H9 (cell line): ENCODE data around the gene SNAPC2. TPM values are rescaled to one million over a fixed set of nuclear protein-coding genes. Genes with fewer than 3 reads are reported as not detected.

ENCODE experiments used
- DNase-seq: peaks from one replicate; pipeline ENCODE4 v3.0.0-alpha.2; 2017
- H2AFZ ChIP-seq: one replicate; pipeline ENCODE4 v1.6.1; 2013; ENCODE audit warnings: mild to moderate bottlenecking, low read length, control low read depth, moderate library complexity
- H2AK5ac ChIP-seq: 2 replicates; pipeline ENCODE4 v1.6.1; 2013; ENCODE audit warnings: low read length, control low read depth, mixed read lengths; ENCODE audit not compliant: insufficient read length
- H2BK120ac ChIP-seq: one replicate; pipeline ENCODE4 v1.6.1; 2013; ENCODE audit warnings: low read depth, mild to moderate bottlenecking, low read length, control low read depth, inconsistent platforms; ENCODE audit not compliant: poor library complexity, severe bottlenecking
- H2BK12ac ChIP-seq: 2 replicates; pipeline ENCODE4 v1.6.1; 2013; ENCODE audit warnings: low read length, control low read depth, mixed read lengths, low read depth; ENCODE audit not compliant: insufficient read length
- H2BK15ac ChIP-seq: 2 replicates; pipeline ENCODE4 v1.6.1; 2013; ENCODE audit warnings: low read depth, low read length, control low read depth
- H2BK20ac ChIP-seq: one replicate; pipeline ENCODE4 v1.6.1; 2013; ENCODE audit warnings: low read depth, mild to moderate bottlenecking, low read length, control low read depth, inconsistent platforms; ENCODE audit not compliant: poor library complexity, severe bottlenecking
- H2BK5ac ChIP-seq: 2 replicates; pipeline ENCODE4 v1.6.1; 2013; ENCODE audit warnings: low read length, control low read depth, mixed read lengths; ENCODE audit not compliant: insufficient read length
- H3K14ac ChIP-seq: 2 replicates; pipeline ENCODE4 v1.6.1; 2013; ENCODE audit warnings: low read length, control low read depth; ENCODE audit not compliant: insufficient read depth
- H3K18ac ChIP-seq: 2 replicates; pipeline ENCODE4 v1.6.1; 2013; ENCODE audit warnings: low read depth, mild to moderate bottlenecking, mixed read lengths, low read length, control low read depth; ENCODE audit not compliant: insufficient read length
- H3K23ac ChIP-seq: 2 replicates; pipeline ENCODE4 v1.6.1; 2013; ENCODE audit warnings: low read length, control low read depth, mixed read lengths, low read depth; ENCODE audit not compliant: insufficient read length
- H3K23me2 ChIP-seq: 2 replicates; pipeline ENCODE4 v1.6.1; 2013; ENCODE audit warnings: low read depth, mild to moderate bottlenecking, mixed read lengths, low read length, control low read depth; ENCODE audit not compliant: insufficient read length, poor library complexity, severe bottlenecking
- H3K27ac ChIP-seq: 2 replicates; pipeline ENCODE4 v1.5.1; 2013; ENCODE audit warnings: low read length, control low read depth, mixed read lengths, low read depth; ENCODE audit not compliant: insufficient read length
- H3K27me3 ChIP-seq: 2 replicates; pipeline ENCODE4 v1.6.1; 2013; ENCODE audit warnings: low read length, control low read depth, inconsistent platforms; ENCODE audit not compliant: insufficient read depth
- H3K4ac ChIP-seq: 2 replicates; pipeline ENCODE4 v1.6.1; 2013; ENCODE audit warnings: low read depth, mild to moderate bottlenecking, control low read depth, inconsistent platforms, low read length, moderate library complexity
- H3K4me1 ChIP-seq: 2 replicates; pipeline ENCODE4 v1.6.1; 2013; ENCODE audit warnings: low read length, control low read depth, inconsistent platforms; ENCODE audit not compliant: insufficient read depth
- H3K4me2 ChIP-seq: 2 replicates; pipeline ENCODE4 v1.6.1; 2013; ENCODE audit warnings: low read length, control low read depth, mixed read lengths; ENCODE audit not compliant: insufficient read length, insufficient read depth
- H3K56ac ChIP-seq: 2 replicates; pipeline ENCODE4 v1.6.1; 2013; ENCODE audit warnings: low read depth, mild to moderate bottlenecking, mixed read lengths, low read length, control low read depth; ENCODE audit not compliant: insufficient read length
- H3K79me1 ChIP-seq: 2 replicates; pipeline ENCODE4 v1.6.1; 2013; ENCODE audit warnings: low read depth, mild to moderate bottlenecking, moderate library complexity, low read length, control low read depth, inconsistent platforms; ENCODE audit not compliant: insufficient read depth, poor library complexity, severe bottlenecking
- H3K79me2 ChIP-seq: 2 replicates; pipeline ENCODE4 v1.6.1; 2013; ENCODE audit warnings: low read length, control low read depth, inconsistent platforms; ENCODE audit not compliant: insufficient read depth
- H3K9ac ChIP-seq: 2 replicates; pipeline ENCODE4 v1.6.1; 2013; ENCODE audit warnings: low read length, control low read depth, mixed read lengths; ENCODE audit not compliant: insufficient read length; ENCODE audit errors: extremely low read depth
- H3K9me3 ChIP-seq: one replicate; pipeline ENCODE4 v1.6.1; 2013; ENCODE audit warnings: low read depth, low read length, inconsistent platforms; ENCODE audit not compliant: control insufficient read depth
- H3T11ph ChIP-seq: one replicate; pipeline ENCODE4 v1.6.1; 2013; ENCODE audit warnings: mild to moderate bottlenecking, low read length, control low read depth, inconsistent platforms
- H4K20me1 ChIP-seq: one replicate; pipeline ENCODE4 v1.6.1; 2013; ENCODE audit not compliant: control insufficient read depth, insufficient read length, insufficient read depth
- H4K5ac ChIP-seq: 2 replicates; pipeline ENCODE4 v1.6.1; 2013; ENCODE audit warnings: low read depth, mild to moderate bottlenecking, mixed read lengths, low read length, control low read depth; ENCODE audit not compliant: insufficient read length
- H4K8ac ChIP-seq: replicated peaks from 2 replicates; pipeline ENCODE4 v1.6.1; 2013; ENCODE audit warnings: low read length, control low read depth, mixed read lengths, low read depth; ENCODE audit not compliant: insufficient read length
- H4K91ac ChIP-seq: 2 replicates; pipeline ENCODE4 v1.6.1; 2013; ENCODE audit warnings: low read depth, mild to moderate bottlenecking, moderate library complexity, mixed read lengths, low read length, control low read depth; ENCODE audit not compliant: insufficient read length
- H3K27ac Mint-ChIP-seq, 3 experiments: 2 replicates in 2 of 3; 3 replicates in 1 of 3; pipeline ENCODE4 v1.8.0; 2020 to 2021; ENCODE audit warnings: mixed read lengths in 3 of 3, mild to moderate bottlenecking in 1 of 3, moderate library complexity in 1 of 3
- H3K27me3 Mint-ChIP-seq: 2 replicates; pipeline ENCODE4 v1.8.0; 2021; ENCODE audit warnings: low read depth, mild to moderate bottlenecking, moderate library complexity, mixed read lengths
- H3K36me3 Mint-ChIP-seq, 3 experiments: 2 replicates in 2 of 3; 3 replicates in 1 of 3; pipeline ENCODE4 v1.8.0; 2020 to 2021; ENCODE audit warnings: low read depth in 3 of 3, mixed read lengths in 3 of 3; ENCODE audit not compliant: insufficient read depth in 1 of 3
- H3K4me1 Mint-ChIP-seq, 2 experiments: 2 replicates each; pipeline ENCODE4 v1.8.0; 2020; ENCODE audit warnings: mixed read lengths in 2 of 2
- H3K4me3 Mint-ChIP-seq, 2 experiments: 2 replicates in 1 of 2; 3 replicates in 1 of 2; pipeline ENCODE4 v1.8.0; 2020 to 2021; ENCODE audit warnings: mild to moderate bottlenecking in 2 of 2, mixed read lengths in 2 of 2, moderate library complexity in 1 of 2
- H3K9me3 Mint-ChIP-seq, 2 experiments: 2 replicates in 1 of 2; 3 replicates in 1 of 2; pipeline ENCODE4 v1.8.0; 2020; ENCODE audit warnings: mild to moderate bottlenecking in 2 of 2, mixed read lengths in 2 of 2, moderate library complexity in 1 of 2
- CTCF ChIP-seq: fragments of 200-600 bp; sonication (generic); conservative IDR thresholded peaks from 3 replicates; pipeline ENCODE4 v1.8.0; 2021; ENCODE audit warnings: antibody characterized with exemption, mild to moderate bottlenecking
- WGBS: extraction: QIAGEN DNeasy Blood & Tissue Kit; methylation state at CpG from one replicate; pipeline ENCODE4 v1.1.7; 2013; ENCODE audit warnings: missing lambda C conversion rate, low lambda C conversion rate, mixed read lengths; ENCODE audit not compliant: insufficient read length; ENCODE audit errors: extremely low coverage; 5-methylcytosine and 5-hydroxymethylcytosine counted together
- total RNA-seq: library from RNA; stranded (reverse); gene quantifications from 2 replicates; pipeline ENCODE4 v1.2.1, GENCODE V29; 2021

SNAPC2 gene
- total RNA-seq, 1 experiment from 2014 or later: 17.8 TPM

GRCh38 chr19:7915250-7916102, 4.7 kb upstream of the SNAPC2 start:
- no peak for TF ChIP-seq CTCF
- Histone ChIP-seq H3K79me2 (no peaks in the 10 kb centered on the region), H4K5ac (no peak overlapping the region), H2BK120ac (no peak overlapping the region), H4K8ac (no peak overlapping the region), H2BK12ac (no peak overlapping the region), H4K20me1 (no peaks in the 10 kb centered on the region), H3K14ac (no peak overlapping the region), H2BK20ac (no peak overlapping the region), H3K18ac (no peak overlapping the region), H3K4ac (no peak overlapping the region), H4K91ac (no peak overlapping the region), H2AK5ac (no peak overlapping the region), H3K23me2 (peaks cover 17% of the 10 kb centered on the region), H2AFZ (no peak overlapping the region), H3K9ac (no peak overlapping the region), H3K23ac (no peak overlapping the region), H3K56ac (no peak overlapping the region), H2BK5ac (no peak overlapping the region), H3T11ph (no peak overlapping the region), H3K4me1 (no peaks in the 10 kb centered on the region), H3K27ac (no peak overlapping the region), H3K27me3 (peaks cover 16% of the 10 kb centered on the region; the same call in 1 of the 2 replicates), H3K9me3 (no peaks in the 10 kb centered on the region), H3K79me1 (no peaks in the 10 kb centered on the region), H2BK15ac (no peak overlapping the region), H3K4me2 (peak overlapping the region; percentile 3)
- no peak overlapping the region for H3K27ac Mint-ChIP-seq
- WGBS: no CpG with 5 or more reads among the region's 24 CpGs
- peaks cover 15 to 25% (median 21%) of the 10 kb centered on the region in 3 experiments; a peak in 6 of 7 replicates for H3K36me3 Mint-ChIP-seq
- no peak for DNase-seq
- peaks cover 17 to 23% of the 10 kb centered on the region in 2 experiments for H3K4me1 Mint-ChIP-seq
- H3K9me3 Mint-ChIP-seq: no peaks in the 10 kb centered on the region; a peak in 1 of 5 replicates
- peaks cover 57% of the 10 kb centered on the region for H3K27me3 Mint-ChIP-seq
- peak overlapping the region; percentile 53 to 91 for H3K4me3 Mint-ChIP-seq
